ENCODE data around the gene WDR87.
"Not testable (repeated sequence)": the region's sequence is repeated elsewhere in the genome, so short reads cannot be mapped to it uniquely, and the experiment has no call there.

The WDR87 gene

GRCh38 chr19:37929355-37929923 lies 23.0 kb upstream of the WDR87 start:
- no peak for DNase-seq

- no peak for DNase-seq
These were observed 22.3 kb upstream of the WDR87 start for GRCh38 chr19:37928527-37929286.

- DNase-seq, result no peak
These were observed 20.3 kb upstream of the WDR87 start for GRCh38 chr19:37926711-37927110.

- no peak for DNase-seq
These were observed 19.9 kb upstream of the WDR87 start for GRCh38 chr19:37926255-37926654.

- no peak for DNase-seq
These were observed 18.8 kb upstream of the WDR87 start for GRCh38 chr19:37925212-37925611.

- DNase-seq, result not testable (repeated sequence)
These were observed 18.2 kb upstream of the WDR87 start for GRCh38 chr19:37924573-37924972.

GRCh38 chr19:37920591-37921450 lies 14.4 kb upstream of the WDR87 start:
- DNase-seq, result no peak

GRCh38 chr19:37914908-37915307 lies 8.5 kb upstream of the WDR87 start:
- DNase-seq, result peak; percentile 25

- DNase-seq, result no peak
These were observed 3.3 kb upstream of the WDR87 start for GRCh38 chr19:37909661-37910199.

GRCh38 chr19:37907735-37908455 lies 1.5 kb upstream of the WDR87 start:
- DNase-seq, result no peak

GRCh38 chr19:37906869-37907734 lies 708 bp upstream of the WDR87 start, which contains the start of gene SIPA1L3:
SIPA1L3 (plus strand) TSS chr19:37907208; CDS start chr19:38081566, 174,358 bp downstream.
- DNase-seq, result peak; percentile 80

GRCh38 chr19:37903096-37903495 lies 3.3 kb downstream of the WDR87 start:
- no peak for DNase-seq

- DNase-seq, result peak; percentile 10
These were observed 3.7 kb downstream of the WDR87 start for GRCh38 chr19:37902668-37903067.

- no peak for DNase-seq
These were observed 6.4 kb downstream of the WDR87 start for GRCh38 chr19:37899966-37900365.

GRCh38 chr19:37899453-37899852 lies 6.9 kb downstream of the WDR87 start:
- DNase-seq, result no peak

- no peak for DNase-seq
These were observed 10.2 kb downstream of the WDR87 start for GRCh38 chr19:37896180-37896579.

GRCh38 chr19:37893845-37894575 lies 12.4 kb downstream of the WDR87 start:
- no peak for DNase-seq

GRCh38 chr19:37886571-37886970 lies 19.8 kb downstream of the WDR87 start:
- no peak for DNase-seq

- DNase-seq, result no peak
These were observed 21.0 kb downstream of the WDR87 start for GRCh38 chr19:37885392-37885791.

- DNase-seq, result no peak
These were observed 29.2 kb downstream of the WDR87 start for GRCh38 chr19:37877147-37877546.

- no peak for DNase-seq
These were observed 30.4 kb downstream of the WDR87 start for GRCh38 chr19:37876032-37876431.
